Stimulated activated CD4-positive, alpha-beta T cell treated with anti-CD3 and anti-CD28 coated beads, TNF-alpha, amount 100 ng/mL, for 1 hour (primary cell): ENCODE results near the gene DUXB.

Source experiments
- DNase-seq, 3 donors: peaks; one replicate each; pipeline ENCODE4 v3.0.0-alpha.2; 2020; ENCODE audit warnings: low read depth in 3 of 3, low spot score in 1 of 3

Gene DUXB

GRCh38 chr16:75660726-75661302 is 40.4 kb downstream of the DUXB start:
- DNase-seq: no peak

GRCh38 chr16:75660321-75660720 is 40.9 kb downstream of the DUXB start:
- DNase-seq: no peak

- no peak for DNase-seq
Measured at GRCh38 chr16:75658175-75658574, 43.1 kb downstream of the DUXB start.

- DNase-seq: no peak
Measured at GRCh38 chr16:75653922-75654321, 47.3 kb downstream of the DUXB start.

GRCh38 chr16:75648265-75649076 is 52.8 kb downstream of the DUXB start:
- DNase-seq: peak; percentile 53 to 77 (median 62)

- DNase-seq: peak; percentile 76 to 89 (median 87)
Measured at GRCh38 chr16:75647492-75648264, 53.6 kb downstream of the DUXB start, which contains the start of the genes KARS1 and TERF2IP. TSS of gene KARS1 (minus strand) at chr16:75647665. CDS start at chr16:75647639, 26 bp downstream. TSS of gene TERF2IP (plus strand) at chr16:75647773. CDS start at chr16:75647883, 110 bp downstream.

GRCh38 chr16:75647112-75647491 is 54.2 kb downstream of the DUXB start:
- DNase-seq: no peak

GRCh38 chr16:75644240-75645012 is 56.8 kb downstream of the DUXB start:
- DNase-seq: no peak
